HT1080 (cell line): ENCODE measurements around the gene FXR1. TPM values are rescaled to one million over a fixed set of nuclear protein-coding genes. Genes with fewer than 3 reads are reported as not detected.
A peak's percentile ranks its signal among the peaks of the same experiment; 100 is the strongest.

ENCODE experiments used
- DNase-seq: peaks from one replicate; pipeline ENCODE4 v3.0.0-alpha.2; 2015; ENCODE audit warnings: low read depth
- polyA plus RNA-seq, 2 experiments: library from polyadenylated mRNA; depleted of rRNA; stranded (reverse); fragments of >200 nt; gene quantifications; 2 replicates each; pipeline ENCODE4 v1.2.3, GENCODE V29; 2015
- total RNA-seq: library from RNA; depleted of rRNA; stranded (reverse); fragments of >200 nt; shearing (Covaris generic); gene quantifications from 2 replicates; pipeline ENCODE4 v1.2.3, GENCODE V29; 2014; rRNA removed

FXR1 gene
- 162 and 168 TPM in 2 replicates for total RNA-seq
- 260 and 304 TPM in 2 replicates for polyA plus RNA-seq (2015; cell fraction: cytosol; rRNA removed)
- polyA plus RNA-seq (2015; cell fraction: nucleus; rRNA removed) = 335 and 374 TPM in 2 replicates

GRCh38 chr3:180912304-180913296 lies at the start of gene FXR1:
Gene FXR1, plus strand, starts transcription at chr3:180912670. Its CDS starts 16 bp downstream, at chr3:180912686.
- DNase-seq = peak; percentile 94

GRCh38 chr3:180870008-180870699 lies 42.3 kb upstream of the FXR1 start:
- no peak for DNase-seq

GRCh38 chr3:180871901-180872300 lies 40.6 kb upstream of the FXR1 start:
- DNase-seq = peak; percentile 61

GRCh38 chr3:180872430-180872829 lies 40.0 kb upstream of the FXR1 start:
- peak; percentile 41 for DNase-seq

GRCh38 chr3:180875124-180875698 lies 37.3 kb upstream of the FXR1 start:
- DNase-seq = no peak

GRCh38 chr3:180881065-180881801 lies 31.2 kb upstream of the FXR1 start:
- DNase-seq = no peak

- no peak for DNase-seq
These were observed 30.4 kb upstream of the FXR1 start for GRCh38 chr3:180882115-180882514.

GRCh38 chr3:180888992-180889560 lies 23.4 kb upstream of the FXR1 start:
- DNase-seq = no peak

- no peak for DNase-seq
These were observed 13.9 kb upstream of the FXR1 start for GRCh38 chr3:180898572-180898971.

- DNase-seq = no peak
These were observed 2.9 kb upstream of the FXR1 start for GRCh38 chr3:180909369-180910127.

- DNase-seq = no peak
These were observed 1.6 kb upstream of the FXR1 start for GRCh38 chr3:180910823-180911222.

GRCh38 chr3:180911876-180912303 lies 580 bp upstream of the FXR1 start:
- no peak for DNase-seq

- DNase-seq = no peak
These were observed 1.3 kb downstream of the FXR1 start for GRCh38 chr3:180913581-180914404.

GRCh38 chr3:180918542-180918941 lies 6.1 kb downstream of the FXR1 start:
- no peak for DNase-seq

- no peak for DNase-seq
These were observed 9.8 kb downstream of the FXR1 start for GRCh38 chr3:180922242-180922641.

- no peak for DNase-seq
These were observed 11.1 kb downstream of the FXR1 start for GRCh38 chr3:180923561-180923960.

GRCh38 chr3:180926526-180926925 lies 14.1 kb downstream of the FXR1 start:
- no peak for DNase-seq

- no peak for DNase-seq
These were observed 16.9 kb downstream of the FXR1 start for GRCh38 chr3:180929376-180929775.

- DNase-seq = no peak
These were observed 18.1 kb downstream of the FXR1 start for GRCh38 chr3:180930526-180930925.
